DND-41 (cell line): ENCODE measurements around the gene PNKP.

Experiments used
- ATAC-seq: fragments of 200-7000 bp; cut with Tn5 transposase; 3 replicates; pipeline ENCODE4 v1.9.1; 2021; ENCODE audit warnings: low read depth; ENCODE audit not compliant: insufficient read depth
- DNase-seq: peaks from one replicate; pipeline ENCODE4 v3.0.0-alpha.2; 2020
- H2AFZ ChIP-seq: 2 replicates; pipeline ENCODE4 v1.6.0; 2012; ENCODE audit warnings: low read depth, low read length
- H3K27ac ChIP-seq: 2 replicates; pipeline ENCODE4 v1.5.1; 2012; ENCODE audit warnings: low read length, inconsistent platforms
- H3K27me3 ChIP-seq: fragments of 200-600 bp; sonication (generic); 2 replicates; pipeline ENCODE4 v1.6.0; 2012; ENCODE audit warnings: low read length, mild to moderate bottlenecking, inconsistent platforms; ENCODE audit not compliant: insufficient read depth, poor library complexity
- H3K36me3 ChIP-seq: 2 replicates; pipeline ENCODE4 v1.5.1; 2012; ENCODE audit warnings: low read length, inconsistent platforms; ENCODE audit not compliant: insufficient read depth
- H3K4me1 ChIP-seq: 2 replicates; pipeline ENCODE4 v1.5.1; 2012; ENCODE audit warnings: mild to moderate bottlenecking, low read length; ENCODE audit not compliant: insufficient read depth
- H3K4me2 ChIP-seq: 2 replicates; pipeline ENCODE4 v1.6.0; 2012; ENCODE audit warnings: mild to moderate bottlenecking, moderate library complexity, low read length, inconsistent platforms; ENCODE audit not compliant: insufficient read depth
- H3K4me3 ChIP-seq, 2 experiments: fragments of 200-600 bp in 1 of 2; shearing (Covaris generic) in 1 of 2; 2 replicates each; pipeline ENCODE4 v1.5.1; 2012 to 2016; ENCODE audit warnings: inconsistent platforms in 2 of 2, low read length in 2 of 2, mild to moderate bottlenecking in 2 of 2, low read depth in 1 of 2, moderate library complexity in 1 of 2
- H3K79me2 ChIP-seq: 2 replicates; pipeline ENCODE4 v1.6.0; 2012; ENCODE audit warnings: low read length, inconsistent platforms; ENCODE audit not compliant: insufficient read depth
- H3K9ac ChIP-seq: 2 replicates; pipeline ENCODE4 v1.6.0; 2012; ENCODE audit warnings: low read depth, mild to moderate bottlenecking, inconsistent platforms, low read length, moderate library complexity
- H3K9me3 ChIP-seq: 2 replicates; pipeline ENCODE4 v1.5.1; 2012; ENCODE audit warnings: low read length, moderate library complexity, mild to moderate bottlenecking, inconsistent platforms; ENCODE audit not compliant: insufficient read depth, severe bottlenecking
- H4K20me1 ChIP-seq: 2 replicates; pipeline ENCODE4 v1.6.0; 2012; ENCODE audit warnings: low read length; ENCODE audit not compliant: insufficient read depth
- EZH2 ChIP-seq: IDR thresholded peaks from 3 replicates; pipeline ENCODE4 v1.6.1; 2012; ENCODE audit warnings: borderline replicate concordance, low read depth, mild to moderate bottlenecking, moderate library complexity, low read length, inconsistent platforms; ENCODE audit not compliant: severe bottlenecking
- TF ChIP-seq, protein P1 (sequence below): IDR thresholded peaks from 2 replicates; pipeline ENCODE4 v1.5.1; 2012; ENCODE audit warnings: borderline replicate concordance, low read length, moderate library complexity, mild to moderate bottlenecking; ENCODE audit not compliant: poor library complexity, severe bottlenecking; ENCODE audit errors: extremely low read depth

The PNKP gene

DNA sequence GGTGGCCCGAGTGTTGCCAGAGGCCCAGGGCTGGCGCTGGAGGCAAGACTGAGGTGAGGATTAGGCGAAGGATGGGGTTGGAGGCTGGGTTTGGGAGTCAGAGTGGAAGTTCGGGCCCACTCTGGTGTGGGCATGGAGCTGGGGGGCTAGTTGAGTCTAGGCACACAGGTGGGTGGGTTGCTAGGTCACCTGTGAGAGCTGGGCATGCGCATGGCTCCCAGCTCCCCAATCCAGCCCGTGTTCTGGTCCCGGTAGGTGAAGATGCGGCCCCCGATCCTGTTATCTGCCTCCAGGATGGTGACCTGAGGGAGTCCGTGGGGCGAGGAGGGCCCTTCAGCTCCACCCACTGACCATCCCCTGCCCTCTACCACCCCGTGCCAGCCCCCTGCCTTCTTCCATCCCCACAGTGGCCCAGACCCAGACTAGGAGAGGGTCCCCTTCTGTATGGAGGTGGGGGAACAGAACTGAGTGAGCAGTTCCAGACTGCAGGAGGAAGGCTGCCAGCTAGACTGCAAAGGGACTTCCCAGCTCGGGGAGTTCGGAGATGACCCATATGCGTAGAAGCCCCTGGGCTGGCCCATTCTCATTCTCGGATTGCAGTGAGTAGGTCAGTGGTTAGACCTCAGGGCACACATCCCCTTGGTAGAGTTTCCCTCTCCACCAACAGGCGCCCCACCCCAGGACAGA, 27.6 kb upstream of the PNKP start:
- no peak overlapping the region for H3K4me3 ChIP-seq
- peaks cover 7% of the 10 kb centered on the region; the same call in 1 of the 2 replicates for H3K4me1 ChIP-seq

DNA sequence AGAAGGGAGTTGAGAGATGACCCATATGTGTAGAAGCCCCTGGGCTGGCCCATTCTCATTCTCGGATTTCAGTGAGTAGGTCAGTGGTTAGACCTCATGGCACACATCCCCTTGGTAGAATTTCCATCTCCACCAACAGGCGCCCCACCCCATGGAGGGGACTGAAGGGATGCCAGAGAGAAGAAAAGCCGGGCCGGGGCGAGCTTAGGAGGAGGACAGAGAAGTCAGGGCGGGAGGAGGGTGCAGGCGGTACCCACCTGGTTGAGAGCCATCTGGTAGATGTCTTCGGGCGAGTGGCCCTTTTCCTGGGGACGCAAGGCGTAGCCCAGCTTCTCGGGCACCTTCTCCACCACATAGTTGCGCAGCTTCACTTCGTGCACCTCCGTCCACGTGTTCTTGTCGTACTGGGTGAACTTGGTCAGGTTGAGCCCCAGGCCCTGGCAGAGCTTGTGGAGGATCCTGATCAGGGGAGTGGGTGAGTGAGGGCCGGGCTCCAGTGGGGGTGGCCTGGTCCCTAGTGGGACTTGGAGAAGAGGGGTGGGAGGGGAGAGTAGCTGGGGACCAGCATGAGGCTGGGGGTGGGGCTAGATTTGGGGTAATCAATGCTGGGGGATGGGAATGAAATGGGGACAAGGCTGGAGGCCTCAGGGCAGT, 26.8 kb upstream of the PNKP start:
- Histone ChIP-seq H3K27ac (no peak overlapping the region), H3K4me3 (no peak overlapping the region), H3K4me1 (peaks cover 7% of the 10 kb centered on the region; the same call in 1 of the 2 replicates), H3K79me2 (no peaks in the 10 kb centered on the region), H4K20me1 (no peaks in the 10 kb centered on the region), H3K9ac (no peak overlapping the region), H3K27me3 (no peaks in the 10 kb centered on the region), H3K4me2 (no peak overlapping the region), H3K36me3 (no peaks in the 10 kb centered on the region), H2AFZ (no peak overlapping the region), H3K9me3 (no peaks in the 10 kb centered on the region)
- ATAC-seq (no peak), DNase-seq (no peak)
- TF ChIP-seq, protein P1, sequence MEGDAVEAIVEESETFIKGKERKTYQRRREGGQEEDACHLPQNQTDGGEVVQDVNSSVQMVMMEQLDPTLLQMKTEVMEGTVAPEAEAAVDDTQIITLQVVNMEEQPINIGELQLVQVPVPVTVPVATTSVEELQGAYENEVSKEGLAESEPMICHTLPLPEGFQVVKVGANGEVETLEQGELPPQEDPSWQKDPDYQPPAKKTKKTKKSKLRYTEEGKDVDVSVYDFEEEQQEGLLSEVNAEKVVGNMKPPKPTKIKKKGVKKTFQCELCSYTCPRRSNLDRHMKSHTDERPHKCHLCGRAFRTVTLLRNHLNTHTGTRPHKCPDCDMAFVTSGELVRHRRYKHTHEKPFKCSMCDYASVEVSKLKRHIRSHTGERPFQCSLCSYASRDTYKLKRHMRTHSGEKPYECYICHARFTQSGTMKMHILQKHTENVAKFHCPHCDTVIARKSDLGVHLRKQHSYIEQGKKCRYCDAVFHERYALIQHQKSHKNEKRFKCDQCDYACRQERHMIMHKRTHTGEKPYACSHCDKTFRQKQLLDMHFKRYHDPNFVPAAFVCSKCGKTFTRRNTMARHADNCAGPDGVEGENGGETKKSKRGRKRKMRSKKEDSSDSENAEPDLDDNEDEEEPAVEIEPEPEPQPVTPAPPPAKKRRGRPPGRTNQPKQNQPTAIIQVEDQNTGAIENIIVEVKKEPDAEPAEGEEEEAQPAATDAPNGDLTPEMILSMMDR = no peak
- TF ChIP-seq EZH2 = no peak

More for the DNA sequence above, 27.6 kb upstream of the PNKP start:
- H3K9ac ChIP-seq = no peak overlapping the region
- H3K27ac ChIP-seq = no peak overlapping the region
- no peaks in the 10 kb centered on the region for H4K20me1 ChIP-seq
- TF ChIP-seq, protein P1 = no peak
- TF ChIP-seq EZH2 = no peak
- no peaks in the 10 kb centered on the region for H3K36me3 ChIP-seq
- H2AFZ ChIP-seq = no peak overlapping the region
- ATAC-seq (no peak), DNase-seq (no peak)
- H3K79me2 ChIP-seq = no peaks in the 10 kb centered on the region
- H3K9me3 ChIP-seq = no peaks in the 10 kb centered on the region
- H3K27me3 ChIP-seq = no peaks in the 10 kb centered on the region
- no peak overlapping the region for H3K4me2 ChIP-seq

DNA sequence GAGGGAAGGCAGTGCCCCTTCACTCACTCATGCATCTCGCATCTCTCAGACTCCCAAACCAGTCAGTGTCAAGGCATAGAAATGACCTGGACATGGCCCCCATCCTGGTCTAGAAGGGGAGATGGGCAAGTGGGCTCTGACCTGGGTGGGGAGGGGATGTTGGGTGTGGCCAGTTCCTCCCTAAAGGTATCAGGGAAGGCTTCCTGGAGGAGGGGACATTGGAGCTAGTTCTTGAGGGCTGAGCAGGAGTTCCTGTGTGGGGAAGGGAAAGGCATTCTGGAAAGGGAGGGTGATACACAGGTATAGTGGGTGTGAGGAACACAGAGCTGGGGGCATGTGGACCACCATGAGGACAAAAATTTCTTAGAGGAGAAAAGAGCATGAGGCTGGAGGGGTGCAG, 25.3 kb upstream of the PNKP start:
- Histone ChIP-seq H2AFZ (no peak overlapping the region), H3K27me3 (no peaks in the 10 kb centered on the region), H3K4me2 (no peak overlapping the region), H3K9ac (no peak overlapping the region), H3K4me3 (no peak overlapping the region), H3K4me1 (peaks cover 7% of the 10 kb centered on the region; the same call in 1 of the 2 replicates), H3K27ac (no peak overlapping the region), H3K36me3 (no peaks in the 10 kb centered on the region; the same call in 1 of the 2 replicates), H3K79me2 (no peaks in the 10 kb centered on the region), H4K20me1 (no peaks in the 10 kb centered on the region; the same call in 1 of the 2 replicates), H3K9me3 (no peaks in the 10 kb centered on the region)
- DNase-seq (no peak), ATAC-seq (no peak)
- no peak for TF ChIP-seq EZH2
- TF ChIP-seq, protein P1 = no peak
